Tibial nerve (tissue), 4 donors: ENCODE results near the gene PLK4.

Experiments
- CTCF ChIP-seq, 5 experiments: fragments of 200-600 bp in 3 of 5; fragments of 450-650 bp in 2 of 5; sonication (generic) in 3 of 5; IDR thresholded peaks; one replicate each; pipeline ENCODE4 v1.5.1; 2016 to 2019; ENCODE audit warnings: antibody characterized with exemption in 5 of 5, mild to moderate bottlenecking in 3 of 5, moderate library complexity in 2 of 5
- EP300 ChIP-seq, 2 donors: sonication (generic); formaldehyde crosslinking; IDR thresholded peaks; one replicate each; pipeline ENCODE4 v1.6.1; 2017; ENCODE audit warnings: antibody characterized with exemption in 2 of 2, mild to moderate bottlenecking in 1 of 2
- POLR2A ChIP-seq, 2 donors: fragments of 450-650 bp; IDR thresholded peaks; one replicate each; pipeline ENCODE4 v1.6.1; 2017; ENCODE audit warnings: antibody characterized with exemption in 2 of 2, mild to moderate bottlenecking in 2 of 2, moderate library complexity in 2 of 2

GRCh38 chr4:127849505-127850234, 31.0 kb upstream of the PLK4 start:
- TF ChIP-seq CTCF (IDR thresholded peaks at IDR 0.05), result no peak
- no peak for TF ChIP-seq POLR2A (IDR thresholded peaks at IDR 0.05)
- no peak for TF ChIP-seq EP300 (IDR thresholded peaks at IDR 0.05)
